Activated T-cell treated with anti-CD3 and anti-CD28 coated beads for 4 hours (primary cell): ENCODE measurements around the gene BBOX1.
"Not testable (repeated sequence)": the region's sequence is repeated elsewhere in the genome, so short reads cannot be mapped to it uniquely, and the experiment has no call there.

Experiments
- DNase-seq: peaks from one replicate; pipeline ENCODE4 v3.0.0-alpha.2; 2020

The BBOX1 gene

GRCh38 chr11:27085605-27086004 is 45.0 kb downstream of the BBOX1 start:
- DNase-seq: no peak

- DNase-seq: no peak
Observed at GRCh38 chr11:27087432-27087831, 46.8 kb downstream of the BBOX1 start.

- no peak for DNase-seq
Observed at GRCh38 chr11:27088353-27088752, 47.7 kb downstream of the BBOX1 start.

- DNase-seq: no peak
Observed at GRCh38 chr11:27089746-27090145, 49.1 kb downstream of the BBOX1 start.

GRCh38 chr11:27090357-27090948 is 49.8 kb downstream of the BBOX1 start:
- not testable (repeated sequence) for DNase-seq

GRCh38 chr11:27094120-27094519 is 53.5 kb downstream of the BBOX1 start:
- DNase-seq: no peak

GRCh38 chr11:27095059-27095458 is 54.4 kb downstream of the BBOX1 start:
- DNase-seq: no peak

- no peak for DNase-seq
Observed at GRCh38 chr11:27095887-27096286, 55.3 kb downstream of the BBOX1 start.

GRCh38 chr11:27097551-27097950 is 56.9 kb downstream of the BBOX1 start:
- DNase-seq: no peak

GRCh38 chr11:27100534-27100933 is 59.9 kb downstream of the BBOX1 start:
- DNase-seq: no peak

GRCh38 chr11:27107548-27107947 is 66.9 kb downstream of the BBOX1 start:
- no peak for DNase-seq

GRCh38 chr11:27108809-27109208 is 68.2 kb downstream of the BBOX1 start:
- no peak for DNase-seq

GRCh38 chr11:27111896-27112295 is 71.3 kb downstream of the BBOX1 start:
- DNase-seq: no peak

- DNase-seq: no peak
Observed at GRCh38 chr11:27112946-27113345, 72.3 kb downstream of the BBOX1 start.

- no peak for DNase-seq
Observed at GRCh38 chr11:27115051-27115650, 74.5 kb downstream of the BBOX1 start.

GRCh38 chr11:27116684-27117083 is 76.1 kb downstream of the BBOX1 start:
- DNase-seq: no peak

GRCh38 chr11:27118371-27118770 is 77.8 kb downstream of the BBOX1 start:
- DNase-seq: no peak

- DNase-seq: no peak
Observed at GRCh38 chr11:27118949-27119348, 78.3 kb downstream of the BBOX1 start.

GRCh38 chr11:27119396-27119795 is 78.8 kb downstream of the BBOX1 start:
- DNase-seq: no peak

GRCh38 chr11:27120211-27120610 is 79.6 kb downstream of the BBOX1 start:
- no peak for DNase-seq

GRCh38 chr11:27122001-27122400 is 81.4 kb downstream of the BBOX1 start:
- no peak for DNase-seq

GRCh38 chr11:27124514-27125264 is 84.1 kb downstream of the BBOX1 start:
- no peak for DNase-seq

GRCh38 chr11:27129686-27130085 is 89.1 kb downstream of the BBOX1 start:
- DNase-seq: no peak

- DNase-seq: no peak
Observed at GRCh38 chr11:27130806-27131205, 90.2 kb downstream of the BBOX1 start.
